ENCODE results near the gene EPB41L2.

The EPB41L2 gene

DNA sequence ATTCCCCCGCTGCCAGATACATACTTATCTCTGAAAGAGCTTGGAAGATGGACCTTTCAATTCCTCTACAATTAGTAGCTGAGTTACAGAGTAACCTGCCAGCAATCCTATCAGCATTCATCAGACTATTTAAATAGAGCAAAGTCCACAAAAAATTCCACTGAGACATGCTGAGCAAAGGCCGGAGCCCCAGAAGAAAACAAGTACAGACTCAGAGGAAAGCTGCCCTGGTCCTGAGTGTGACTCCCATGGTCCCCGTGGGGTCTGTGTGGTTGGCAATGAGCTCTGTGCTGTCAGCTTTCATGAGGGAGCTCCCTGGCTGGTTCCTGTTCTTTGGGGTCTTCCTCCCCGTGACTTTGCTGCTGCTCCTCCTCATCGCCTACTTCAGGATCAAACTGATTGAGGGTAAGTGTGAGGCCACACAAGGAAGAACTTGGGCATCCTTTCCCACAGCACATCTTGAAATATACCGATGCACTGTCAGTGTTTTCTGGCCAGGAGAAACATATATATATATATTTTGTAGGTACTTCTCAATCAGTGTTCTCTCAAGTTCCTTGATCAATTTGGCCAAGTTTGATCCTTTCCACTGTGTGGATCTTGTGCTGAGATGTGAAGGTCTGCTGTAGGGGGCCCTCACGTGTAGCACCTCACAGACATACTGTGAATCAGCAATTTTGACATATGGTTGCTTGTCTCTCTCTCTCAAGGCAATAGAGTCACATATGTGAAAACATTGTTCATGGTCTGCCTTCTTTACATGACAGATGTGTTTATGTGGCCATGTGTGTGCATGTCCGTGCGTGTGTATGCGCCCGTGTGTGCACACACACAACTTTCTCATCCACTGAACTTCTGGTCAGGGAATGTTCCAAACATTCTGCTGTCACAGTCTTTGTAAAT lies 235.5 kb downstream of the EPB41L2 start, which contains the start of gene SMLR1:
SMLR1 (plus strand) TSS at position 160 of the 903 bp plus-strand sequence; CDS start at position 168, 8 bp downstream.
- H3K9ac ChIP-seq (ENCODE audit: low read depth in 1 of 2, low read length in 2 of 2), result no peak within 1 kb of the TSS
- H3K27ac ChIP-seq (ENCODE audit: low read depth in 2 of 2, low read length in 2 of 2), result no peak within 1 kb of the TSS

GRCh38 chr6:130826442-130827246 lies 236.4 kb downstream of the EPB41L2 start:
- Histone ChIP-seq H3K9ac (ENCODE audit: low read depth in 1 of 2, low read length in 2 of 2) (no peak overlapping the region), H3K4me3 (ENCODE audit: low read length in 2 of 2) (no peak overlapping the region), H3K36me3 (ENCODE audit: control insufficient read depth in 2 of 2, insufficient read depth in 2 of 2, low read length in 2 of 2) (no peaks in the 10 kb centered on the region), H3K9me3 (ENCODE audit: control insufficient read depth in 2 of 2, low read length in 2 of 2) (no peaks in the 10 kb centered on the region), H3K27ac (ENCODE audit: low read depth in 2 of 2, low read length in 2 of 2) (no peak overlapping the region), H3K27me3 (ENCODE audit: control insufficient read depth in 2 of 2, insufficient read depth in 2 of 2, low read length in 2 of 2) (no peaks in the 10 kb centered on the region), H3K4me1 (ENCODE audit: control insufficient read depth in 2 of 2, insufficient read depth in 2 of 2, low read length in 2 of 2) (no peaks in the 10 kb centered on the region)

More for the DNA sequence above, 235.5 kb downstream of the EPB41L2 start, which contains the start of gene SMLR1:
- Histone ChIP-seq H3K4me1 (ENCODE audit: control insufficient read depth in 2 of 2, insufficient read depth in 2 of 2, low read length in 2 of 2) (no peaks in the 10 kb centered on the region), H3K4me3 (ENCODE audit: low read length in 2 of 2) (no peak within 1 kb of the TSS), H3K27me3 (ENCODE audit: control insufficient read depth in 2 of 2, insufficient read depth in 2 of 2, low read length in 2 of 2) (no peaks in the 10 kb centered on the region), H3K9me3 (ENCODE audit: control insufficient read depth in 2 of 2, low read length in 2 of 2) (no peaks in the 10 kb centered on the region), H3K36me3 (ENCODE audit: control insufficient read depth in 2 of 2, insufficient read depth in 2 of 2, low read length in 2 of 2) (no peaks in the 10 kb centered on the region)

GRCh38 chr6:130825772-130826441 lies 237.1 kb downstream of the EPB41L2 start:
- Histone ChIP-seq H3K4me1 (ENCODE audit: control insufficient read depth in 2 of 2, insufficient read depth in 2 of 2, low read length in 2 of 2) (no peaks in the 10 kb centered on the region), H3K9ac (ENCODE audit: low read depth in 1 of 2, low read length in 2 of 2) (no peak overlapping the region), H3K4me3 (ENCODE audit: low read length in 2 of 2) (no peak overlapping the region), H3K27me3 (ENCODE audit: control insufficient read depth in 2 of 2, insufficient read depth in 2 of 2, low read length in 2 of 2) (no peaks in the 10 kb centered on the region), H3K36me3 (ENCODE audit: control insufficient read depth in 2 of 2, insufficient read depth in 2 of 2, low read length in 2 of 2) (no peaks in the 10 kb centered on the region), H3K9me3 (ENCODE audit: control insufficient read depth in 2 of 2, low read length in 2 of 2) (no peaks in the 10 kb centered on the region), H3K27ac (ENCODE audit: low read depth in 2 of 2, low read length in 2 of 2) (no peak overlapping the region)

DNA sequence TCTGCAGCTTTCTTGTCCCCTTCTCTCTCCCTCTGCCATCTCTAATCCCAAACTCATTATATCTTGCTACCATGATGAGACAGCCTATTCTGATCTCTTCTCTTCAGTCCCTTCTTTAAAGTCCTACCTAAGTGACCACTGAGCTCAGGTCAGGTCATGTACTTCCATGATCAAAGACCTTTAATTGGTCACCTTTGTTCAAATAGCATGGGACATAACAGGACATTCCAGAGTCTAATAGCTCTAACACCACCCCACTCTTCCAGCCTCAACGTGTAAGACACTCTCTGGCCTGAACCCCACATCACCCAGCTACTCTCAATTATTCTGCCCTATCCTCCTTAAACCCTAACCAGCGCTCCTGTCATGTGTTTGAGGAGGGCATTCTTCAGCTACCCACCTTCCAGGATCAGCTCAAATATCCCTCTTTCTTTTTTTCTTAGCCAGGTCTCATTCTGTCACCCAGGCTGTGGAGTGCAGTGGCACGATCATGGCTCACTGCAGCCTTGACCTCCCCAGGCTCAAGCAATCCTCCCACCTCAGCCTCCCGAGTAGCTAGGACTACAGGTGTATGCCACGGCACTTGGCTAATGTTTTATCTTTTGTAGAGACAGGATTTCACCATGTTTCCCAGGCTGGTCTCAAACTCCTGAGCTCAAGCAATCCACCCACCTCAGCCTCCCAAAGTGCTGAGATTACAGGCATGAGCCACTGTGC lies 237.9 kb downstream of the EPB41L2 start:
- Histone ChIP-seq H3K27ac (ENCODE audit: low read depth in 2 of 2, low read length in 2 of 2) (no peak overlapping the region), H3K4me3 (ENCODE audit: low read length in 2 of 2) (no peak overlapping the region), H3K36me3 (ENCODE audit: control insufficient read depth in 2 of 2, insufficient read depth in 2 of 2, low read length in 2 of 2) (no peaks in the 10 kb centered on the region), H3K4me1 (ENCODE audit: control insufficient read depth in 2 of 2, insufficient read depth in 2 of 2, low read length in 2 of 2) (no peaks in the 10 kb centered on the region), H3K9me3 (ENCODE audit: control insufficient read depth in 2 of 2, low read length in 2 of 2) (no peaks in the 10 kb centered on the region), H3K27me3 (ENCODE audit: control insufficient read depth in 2 of 2, insufficient read depth in 2 of 2, low read length in 2 of 2) (no peaks in the 10 kb centered on the region), H3K9ac (ENCODE audit: low read depth in 1 of 2, low read length in 2 of 2) (no peak overlapping the region)

DNA sequence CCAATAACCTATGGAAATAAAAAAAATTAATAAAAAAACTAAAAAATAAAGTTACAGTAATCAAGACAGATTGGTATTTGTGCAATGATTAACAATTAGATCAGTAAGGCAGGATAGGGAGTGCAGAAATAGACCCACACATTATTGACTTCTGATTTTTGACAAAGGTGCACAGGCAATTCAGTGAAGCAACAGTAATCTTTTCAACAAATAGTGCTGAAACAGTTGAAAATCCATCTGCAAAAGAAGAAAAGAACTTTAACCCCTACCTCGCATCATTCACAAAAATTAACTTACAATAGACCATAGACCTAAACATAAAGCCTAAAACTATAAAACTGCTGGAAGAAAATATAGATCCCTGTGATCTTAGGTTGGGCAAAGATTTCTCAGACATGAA lies 240.3 kb downstream of the EPB41L2 start:
- Histone ChIP-seq H3K27ac (ENCODE audit: low read depth in 2 of 2, low read length in 2 of 2) (no peak overlapping the region), H3K4me1 (ENCODE audit: control insufficient read depth in 2 of 2, insufficient read depth in 2 of 2, low read length in 2 of 2) (no peaks in the 10 kb centered on the region), H3K9ac (ENCODE audit: low read depth in 1 of 2, low read length in 2 of 2) (no peak overlapping the region), H3K27me3 (ENCODE audit: control insufficient read depth in 2 of 2, insufficient read depth in 2 of 2, low read length in 2 of 2) (no peaks in the 10 kb centered on the region), H3K36me3 (ENCODE audit: control insufficient read depth in 2 of 2, insufficient read depth in 2 of 2, low read length in 2 of 2) (no peaks in the 10 kb centered on the region), H3K4me3 (ENCODE audit: low read length in 2 of 2) (no peak overlapping the region), H3K9me3 (ENCODE audit: control insufficient read depth in 2 of 2, low read length in 2 of 2) (no peaks in the 10 kb centered on the region)

- Histone ChIP-seq H3K4me1 (ENCODE audit: control insufficient read depth in 2 of 2, insufficient read depth in 2 of 2, low read length in 2 of 2) (no peaks in the 10 kb centered on the region), H3K27ac (ENCODE audit: low read depth in 2 of 2, low read length in 2 of 2) (no peak overlapping the region), H3K4me3 (ENCODE audit: low read length in 2 of 2) (no peak overlapping the region), H3K36me3 (ENCODE audit: control insufficient read depth in 2 of 2, insufficient read depth in 2 of 2, low read length in 2 of 2) (no peaks in the 10 kb centered on the region), H3K9me3 (ENCODE audit: control insufficient read depth in 2 of 2, low read length in 2 of 2) (no peaks in the 10 kb centered on the region), H3K27me3 (ENCODE audit: control insufficient read depth in 2 of 2, insufficient read depth in 2 of 2, low read length in 2 of 2) (no peaks in the 10 kb centered on the region), H3K9ac (ENCODE audit: low read depth in 1 of 2, low read length in 2 of 2) (no peak overlapping the region)
Observed at GRCh38 chr6:130815200-130816071, 247.6 kb downstream of the EPB41L2 start.

DNA sequence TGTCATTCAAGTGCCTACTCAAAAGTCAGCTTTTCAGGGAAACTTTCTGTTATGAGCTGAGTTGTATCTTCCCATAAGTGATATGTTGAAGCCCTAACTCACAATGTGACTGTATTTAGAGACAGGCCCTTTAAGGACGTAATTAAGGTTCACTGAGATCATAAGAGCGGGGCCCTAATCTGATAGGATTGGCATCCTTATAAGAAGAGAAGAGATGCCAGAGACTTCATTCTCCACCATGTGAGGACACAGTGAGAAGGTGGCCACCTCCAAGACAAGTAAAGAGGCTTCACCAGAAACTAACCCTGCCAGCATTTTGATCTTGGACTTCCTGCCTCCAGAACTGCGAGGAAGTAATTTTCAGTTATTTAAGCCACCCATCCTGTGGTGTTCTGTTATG lies 248.5 kb downstream of the EPB41L2 start:
- Histone ChIP-seq H3K4me1 (ENCODE audit: control insufficient read depth in 2 of 2, insufficient read depth in 2 of 2, low read length in 2 of 2) (no peaks in the 10 kb centered on the region), H3K9ac (ENCODE audit: low read depth in 1 of 2, low read length in 2 of 2) (no peak overlapping the region), H3K36me3 (ENCODE audit: control insufficient read depth in 2 of 2, insufficient read depth in 2 of 2, low read length in 2 of 2) (no peaks in the 10 kb centered on the region), H3K27me3 (ENCODE audit: control insufficient read depth in 2 of 2, insufficient read depth in 2 of 2, low read length in 2 of 2) (no peaks in the 10 kb centered on the region), H3K27ac (ENCODE audit: low read depth in 2 of 2, low read length in 2 of 2) (no peak overlapping the region), H3K9me3 (ENCODE audit: control insufficient read depth in 2 of 2, low read length in 2 of 2) (no peaks in the 10 kb centered on the region), H3K4me3 (ENCODE audit: low read length in 2 of 2) (no peak overlapping the region)

- Histone ChIP-seq H3K9ac (ENCODE audit: low read depth in 1 of 2, low read length in 2 of 2) (no peak overlapping the region), H3K4me1 (ENCODE audit: control insufficient read depth in 2 of 2, insufficient read depth in 2 of 2, low read length in 2 of 2) (no peaks in the 10 kb centered on the region), H3K4me3 (ENCODE audit: low read length in 2 of 2) (no peak overlapping the region), H3K9me3 (ENCODE audit: control insufficient read depth in 2 of 2, low read length in 2 of 2) (no peaks in the 10 kb centered on the region), H3K36me3 (ENCODE audit: control insufficient read depth in 2 of 2, insufficient read depth in 2 of 2, low read length in 2 of 2) (no peaks in the 10 kb centered on the region), H3K27me3 (ENCODE audit: control insufficient read depth in 2 of 2, insufficient read depth in 2 of 2, low read length in 2 of 2) (no peaks in the 10 kb centered on the region), H3K27ac (ENCODE audit: low read depth in 2 of 2, low read length in 2 of 2) (no peak overlapping the region)
Observed at GRCh38 chr6:130811932-130812331, 251.1 kb downstream of the EPB41L2 start.

All from mucosa of rectum (tissue), 2 donors.